ENCODE data around the gene CERS1.

- no peak for TF ChIP-seq HOXA7 (CRISPR knock-in tag; IDR thresholded peaks at IDR 0.05)
- no peak for TF ChIP-seq POLR2A (IDR thresholded peaks at IDR 0.05; ENCODE audit: low read length)
- no peak for TF ChIP-seq CTCF (IDR thresholded peaks at IDR 0.05)
- TF ChIP-seq RCOR1 (IDR thresholded peaks at IDR 0.05; ENCODE audit: low read depth, low read length): no peak
- no peak for TF ChIP-seq EHMT2 (IDR thresholded peaks at IDR 0.05; ENCODE audit: low read depth)
- no peak for TF ChIP-seq NR3C1 (IDR thresholded peaks at IDR 0.05)
- TF ChIP-seq BHLHE40 (IDR thresholded peaks at IDR 0.05; ENCODE audit: low read depth, low read length): no peak
- no peak for TF ChIP-seq KDM5A (IDR thresholded peaks at IDR 0.05)
- no peak for TF ChIP-seq EP300 (IDR thresholded peaks at IDR 0.05)
- TF ChIP-seq BCL3 (IDR thresholded peaks at IDR 0.05): no peak
These were observed 52.0 kb downstream of the CERS1 start for GRCh38 chr19:18843960-18844359.
